Fibroblast of lung (primary cell): Measurements from ENCODE around the gene RNF11.

Experiments used
- CTCF ChIP-seq, 2 donors: IDR thresholded peaks in 1 of 2; conservative IDR thresholded peaks in 1 of 2; 1 replicate in 1 of 2; 2 replicates in 1 of 2; pipeline ENCODE4 v1.5.1; 2011 to 2012; ENCODE audit warnings: low read length in 2 of 2, control low read depth in 1 of 2, inconsistent platforms in 1 of 2, low read depth in 1 of 2, mild to moderate bottlenecking in 1 of 2
- EZH2 ChIP-seq: IDR thresholded peaks from 2 replicates; pipeline ENCODE4 v1.5.1; 2012; ENCODE audit warnings: low read length, control low read depth, mild to moderate bottlenecking; ENCODE audit errors: missing control alignments

GRCh38 chr1:51280321-51280978 is 44.4 kb downstream of the RNF11 start:
- TF ChIP-seq CTCF (conservative IDR thresholded peaks at IDR 0.05 in 1 of 2, IDR thresholded peaks at IDR 0.05 in 1 of 2; ENCODE audit: low read depth in 1 of 2, low read length in 2 of 2) (no peak), EZH2 (no peak)
